ENCODE results near the gene ARAP1. TPM values are rescaled to one million over a fixed set of nuclear protein-coding genes. Genes with fewer than 3 reads are reported as not detected.

The ARAP1 gene
- total RNA-seq, 2 experiments from 2014 or later = 129 to 134 TPM

GRCh38 chr11:72786305-72787215 is 34.4 kb upstream of the ARAP1 start:
- H3K36me3 Mint-ChIP-seq = no peaks in the 10 kb centered on the region
- DNase-seq = no peak
- peak; percentile 3 for ATAC-seq (ENCODE audit: low read depth)
- H3K27ac Mint-ChIP-seq = no peak overlapping the region
- POLR2A ChIA-PET = interaction anchor here (0.7 to 1.4 kb wide), 4 partner anchors 28 to 357 kb away, joined by 5 to 6 read pairs (median 5); no protein-coding TSS in a partner anchor
- H3K4me1 Mint-ChIP-seq = peaks cover 30% of the 10 kb centered on the region
- H3K27me3 Mint-ChIP-seq = peaks cover 11% of the 10 kb centered on the region
- H3K4me3 Mint-ChIP-seq = peak overlapping the region; percentile 78
- H3K9me3 Mint-ChIP-seq = no peaks in the 10 kb centered on the region

DNA sequence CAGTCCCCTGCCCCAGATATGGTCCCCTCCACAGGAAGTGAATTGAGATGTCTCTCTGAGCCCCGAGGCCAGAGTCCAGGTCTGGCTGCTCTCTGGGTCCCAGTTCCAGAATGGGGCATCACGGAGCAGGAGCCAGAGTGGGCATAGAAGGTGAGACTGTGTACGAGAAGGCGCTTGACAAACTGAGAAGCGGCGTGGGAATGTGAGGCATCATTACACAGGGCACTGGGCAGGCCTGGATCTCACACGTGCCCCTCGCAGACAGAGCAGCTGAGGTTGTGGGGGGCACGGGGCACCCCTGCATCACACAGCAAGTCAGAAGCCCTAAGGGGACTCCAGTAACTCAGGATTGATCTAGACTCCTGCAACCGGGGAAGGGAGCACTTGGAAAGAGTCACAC is 32.5 kb upstream of the ARAP1 start:
- no peak for ATAC-seq (ENCODE audit: low read depth)
- H3K4me1 Mint-ChIP-seq = peaks cover 31% of the 10 kb centered on the region
- no peak overlapping the region for H3K27ac Mint-ChIP-seq
- no peaks in the 10 kb centered on the region for H3K9me3 Mint-ChIP-seq
- peaks cover 14% of the 10 kb centered on the region for H3K27me3 Mint-ChIP-seq
- DNase-seq = no peak
- POLR2A ChIA-PET = no interaction called here
- H3K36me3 Mint-ChIP-seq = no peaks in the 10 kb centered on the region
- H3K4me3 Mint-ChIP-seq = no peak overlapping the region

DNA sequence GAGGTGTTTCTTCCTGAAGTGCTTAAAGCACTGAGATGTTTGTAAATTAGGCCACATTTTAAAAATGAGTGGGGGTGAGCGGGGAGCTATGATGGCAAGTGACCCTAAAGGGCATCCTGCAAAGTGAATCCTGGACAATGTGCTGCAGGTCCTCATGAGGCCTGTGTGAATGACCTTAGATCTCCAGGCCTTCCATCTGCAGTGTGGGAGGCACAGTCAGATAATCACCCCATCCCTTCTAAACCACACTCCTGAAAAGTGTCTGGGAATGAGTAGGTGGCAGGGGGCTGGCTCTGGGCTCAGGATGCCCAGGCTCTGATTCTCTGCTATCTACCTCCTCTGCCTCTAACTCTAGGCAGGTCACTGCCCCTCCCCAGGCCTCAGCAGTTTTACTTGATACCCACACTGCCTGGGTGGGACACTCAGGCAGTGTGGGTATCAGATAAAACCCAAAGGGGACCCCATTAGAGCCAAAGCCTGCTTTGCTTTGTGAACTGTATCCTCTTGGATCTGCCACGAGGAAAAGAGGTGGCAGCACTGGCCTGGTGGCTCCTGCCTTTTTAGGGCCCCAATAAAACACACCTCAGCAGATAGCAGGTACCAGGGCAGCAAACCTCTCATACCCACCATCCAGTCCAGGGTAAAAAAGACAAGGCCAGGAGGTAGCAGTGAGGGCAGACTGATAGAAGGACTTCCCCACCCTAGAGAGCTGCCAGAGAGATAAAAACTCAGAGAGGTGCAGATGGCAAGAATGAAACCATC is 31.1 kb upstream of the ARAP1 start:
- no peak overlapping the region for H3K4me3 Mint-ChIP-seq
- H3K36me3 Mint-ChIP-seq = no peaks in the 10 kb centered on the region
- no peak for ATAC-seq (ENCODE audit: low read depth)
- no peaks in the 10 kb centered on the region for H3K9me3 Mint-ChIP-seq
- no peak for DNase-seq
- H3K4me1 Mint-ChIP-seq = peaks cover 26% of the 10 kb centered on the region
- POLR2A ChIA-PET = interaction anchor here (0.9 to 1.9 kb wide), 4 partner anchors 7 to 61 kb away, joined by 4 to 8 read pairs (median 6); no protein-coding TSS in a partner anchor
- H3K27ac Mint-ChIP-seq = no peak overlapping the region
- peaks cover 17% of the 10 kb centered on the region for H3K27me3 Mint-ChIP-seq

DNA sequence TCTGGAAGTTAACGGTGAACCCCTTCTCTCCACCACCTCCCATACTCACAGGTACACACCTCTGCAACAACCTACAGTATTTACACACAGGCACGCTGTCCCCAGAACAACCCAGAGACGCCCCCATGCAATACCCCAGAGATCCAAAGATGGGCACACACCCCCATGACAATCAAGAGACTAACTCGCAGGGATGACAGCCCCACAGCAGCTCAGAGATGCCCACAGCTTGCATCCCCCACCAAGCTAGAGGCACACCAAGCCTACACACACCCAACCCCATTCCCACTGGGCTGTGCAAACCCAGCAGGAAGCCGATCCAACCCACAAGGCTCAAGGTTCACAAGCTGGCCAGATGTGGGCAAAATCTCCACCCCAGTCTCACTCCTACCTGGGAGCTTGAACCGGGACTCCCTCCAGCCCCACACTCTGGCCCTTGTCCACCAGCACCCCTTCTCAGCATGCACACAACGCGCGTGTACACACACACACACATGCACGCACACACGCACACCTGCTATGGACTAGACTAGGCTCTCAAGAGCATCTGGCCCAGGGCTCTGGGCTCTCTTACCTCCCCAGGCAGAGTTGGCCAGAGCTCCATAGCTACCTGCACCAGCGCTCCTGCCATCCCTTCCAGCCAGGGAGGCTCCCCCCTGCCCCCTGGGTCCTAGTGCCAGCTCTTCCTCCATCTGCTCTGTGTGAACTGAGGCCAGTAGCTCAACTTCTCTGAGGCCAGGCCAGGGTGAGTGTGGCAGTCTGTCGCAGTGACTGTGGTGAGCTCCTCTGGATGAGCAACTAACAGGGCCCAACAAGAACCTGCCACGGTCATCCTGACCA is 30.1 kb upstream of the ARAP1 start:
- H3K9me3 Mint-ChIP-seq = no peaks in the 10 kb centered on the region
- H3K4me3 Mint-ChIP-seq = peak overlapping the region; percentile 53
- DNase-seq = no peak
- peaks cover 16% of the 10 kb centered on the region for H3K4me1 Mint-ChIP-seq
- POLR2A ChIA-PET = interaction anchor here (0.9 to 1.9 kb wide), 6 partner anchors 8 to 60 kb away, joined by 3 to 8 read pairs (median 6); no protein-coding TSS in a partner anchor
- H3K36me3 Mint-ChIP-seq = no peaks in the 10 kb centered on the region
- peaks cover 17% of the 10 kb centered on the region for H3K27me3 Mint-ChIP-seq
- ATAC-seq (ENCODE audit: low read depth) = peak; percentile 10
- H3K27ac Mint-ChIP-seq = peak overlapping the region; percentile 49

DNA sequence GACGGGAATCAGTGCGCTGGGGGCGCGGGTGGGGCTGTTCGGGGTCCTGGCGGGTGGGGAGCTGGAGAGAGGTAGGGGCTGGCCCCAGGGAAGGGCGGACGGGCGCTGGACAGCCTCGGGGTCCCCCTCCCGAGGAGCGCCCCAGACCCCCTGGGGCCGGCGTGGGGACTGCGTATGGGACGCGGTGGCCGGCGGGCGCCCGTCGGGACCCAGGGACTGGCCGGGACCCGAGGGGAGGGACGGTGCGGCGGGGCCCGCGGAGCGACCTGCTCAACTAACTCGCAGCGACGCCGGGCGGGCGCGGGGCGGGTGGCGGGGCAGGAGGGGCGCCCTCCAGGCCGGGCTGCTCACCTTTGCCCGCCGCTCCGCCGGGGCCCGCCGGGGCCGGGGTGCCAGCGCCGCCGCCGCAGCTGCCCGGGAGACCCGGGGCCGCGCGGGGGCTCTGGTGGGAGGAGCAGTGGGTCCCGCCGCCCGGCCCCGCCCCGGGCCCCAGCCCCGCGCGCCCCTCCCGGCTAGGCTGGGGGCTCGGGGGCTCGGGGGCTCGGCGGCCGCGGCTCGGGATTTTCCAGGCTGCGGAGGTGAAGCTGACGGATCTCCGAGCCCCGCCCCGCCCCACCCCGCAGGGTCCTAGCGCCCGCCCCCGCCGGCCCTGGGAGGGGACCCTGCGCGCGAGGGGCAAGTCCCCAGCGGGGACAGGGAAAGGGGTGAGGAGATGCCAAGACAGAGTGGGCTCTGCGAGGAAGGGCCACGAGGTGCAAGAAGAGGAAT is 29.3 kb upstream of the ARAP1 start:
- DNase-seq = peak; percentile 68
- POLR2A ChIA-PET = interaction anchor here (1.0 to 1.9 kb wide), 5 partner anchors 9 to 60 kb away, joined by 3 to 8 read pairs (median 6); no protein-coding TSS in a partner anchor

GRCh38 chr11:72781063-72781312 is 28.8 kb upstream of the ARAP1 start:
- no peak for ATAC-seq (ENCODE audit: low read depth)
- Mint-ChIP-seq H3K36me3 (no peaks in the 10 kb centered on the region), H3K9me3 (no peaks in the 10 kb centered on the region), H3K4me3 (peak overlapping the region; percentile 62), H3K27ac (no peak overlapping the region), H3K4me1 (peaks cover 15% of the 10 kb centered on the region), H3K27me3 (peaks cover 17% of the 10 kb centered on the region)
- POLR2A ChIA-PET = interaction anchor here (1.9 kb wide), 1 partner anchor 9 kb away, joined by 8 read pairs; no protein-coding TSS in a partner anchor
- DNase-seq = no peak

More for the DNA sequence above, 29.3 kb upstream of the ARAP1 start:
- H3K27ac Mint-ChIP-seq = peak overlapping the region; percentile 49
- H3K9me3 Mint-ChIP-seq = no peaks in the 10 kb centered on the region
- ATAC-seq (ENCODE audit: low read depth) = peak; percentile 65
- H3K4me3 Mint-ChIP-seq = peak overlapping the region; percentile 62
- peaks cover 11% of the 10 kb centered on the region for H3K4me1 Mint-ChIP-seq
- no peaks in the 10 kb centered on the region for H3K36me3 Mint-ChIP-seq
- H3K27me3 Mint-ChIP-seq = peaks cover 17% of the 10 kb centered on the region

- Mint-ChIP-seq H3K9me3 (no peaks in the 10 kb centered on the region), H3K27ac (no peak overlapping the region), H3K4me3 (no peak overlapping the region), H3K36me3 (no peaks in the 10 kb centered on the region), H3K4me1 (peaks cover 15% of the 10 kb centered on the region), H3K27me3 (peaks cover 17% of the 10 kb centered on the region)
- no peak for ATAC-seq (ENCODE audit: low read depth)
- POLR2A ChIA-PET = no interaction called here
- DNase-seq = no peak
Observed at GRCh38 chr11:72780296-72781062, 28.3 kb upstream of the ARAP1 start.

GRCh38 chr11:72779495-72780128 is 27.4 kb upstream of the ARAP1 start:
- DNase-seq (no peak), ATAC-seq (ENCODE audit: low read depth) (no peak)
- Mint-ChIP-seq H3K27me3 (peaks cover 17% of the 10 kb centered on the region), H3K9me3 (no peaks in the 10 kb centered on the region), H3K4me1 (peaks cover 15% of the 10 kb centered on the region), H3K4me3 (no peak overlapping the region), H3K36me3 (no peaks in the 10 kb centered on the region), H3K27ac (no peak overlapping the region)
- POLR2A ChIA-PET = interaction anchor here (0.5 to 0.7 kb wide), 2 partner anchors 10 to 249 kb away, joined by 4 read pairs; no protein-coding TSS in a partner anchor

DNA sequence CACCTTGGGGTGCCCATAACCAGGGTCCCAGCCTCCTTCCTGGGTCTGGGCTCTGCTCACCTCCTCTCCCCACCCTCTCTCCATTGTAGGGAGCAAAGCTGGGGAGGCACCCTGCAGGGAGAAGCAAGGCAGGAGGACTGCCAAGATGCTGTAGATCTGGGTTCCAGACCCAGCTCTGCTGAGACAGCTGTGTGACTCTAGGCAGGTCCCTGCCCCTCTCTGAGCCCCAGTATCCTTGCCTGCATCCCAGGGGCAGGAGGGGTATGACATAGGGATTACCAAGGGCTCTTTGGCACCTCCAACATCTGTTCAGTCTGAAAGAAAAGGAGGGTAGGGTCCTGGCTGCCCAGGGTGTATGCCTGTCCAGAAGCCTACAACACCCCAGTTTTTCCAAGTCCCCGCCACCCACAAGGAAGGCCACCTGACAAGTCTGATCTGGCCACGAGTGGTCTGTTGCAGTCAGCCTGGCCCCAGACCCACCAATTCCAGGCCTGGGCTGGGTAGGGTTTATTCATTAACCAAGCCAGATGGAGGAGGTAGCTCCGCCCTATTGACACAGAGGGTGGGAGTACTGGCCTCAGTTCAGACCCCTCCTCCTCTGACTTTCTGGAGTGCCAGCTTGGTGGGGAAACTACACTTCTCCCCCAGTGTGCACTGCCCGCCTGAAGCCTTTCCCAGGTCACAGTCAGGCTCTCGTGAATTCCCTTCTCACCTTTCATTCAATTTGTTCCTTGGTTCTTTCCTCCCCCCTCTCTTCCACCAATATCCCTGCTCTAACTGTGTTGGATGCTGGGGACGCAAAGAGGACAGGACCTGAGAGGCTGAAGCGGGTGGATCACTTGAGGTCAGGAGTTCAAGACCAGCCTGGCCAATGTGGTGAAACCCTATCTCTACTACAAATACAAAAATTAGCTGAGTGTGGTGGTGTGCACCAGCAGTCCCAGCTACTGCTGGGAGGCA is 26.6 kb upstream of the ARAP1 start:
- Mint-ChIP-seq H3K36me3 (no peaks in the 10 kb centered on the region), H3K27me3 (peaks cover 15% of the 10 kb centered on the region), H3K9me3 (no peaks in the 10 kb centered on the region), H3K27ac (no peak overlapping the region), H3K4me1 (peaks cover 15% of the 10 kb centered on the region), H3K4me3 (no peak overlapping the region)
- DNase-seq = no peak
- POLR2A ChIA-PET = interaction anchor here (0.7 kb wide), 1 partner anchor 11 kb away, joined by 4 read pairs; no protein-coding TSS in a partner anchor
- ATAC-seq (ENCODE audit: low read depth) = no peak

- ATAC-seq (ENCODE audit: low read depth) (no peak), DNase-seq (no peak)
- Mint-ChIP-seq H3K27ac (no peak overlapping the region), H3K36me3 (no peaks in the 10 kb centered on the region), H3K27me3 (peaks cover 15% of the 10 kb centered on the region), H3K4me3 (no peak overlapping the region), H3K4me1 (peaks cover 15% of the 10 kb centered on the region), H3K9me3 (no peaks in the 10 kb centered on the region)
- POLR2A ChIA-PET = interaction anchor here (0.8 kb wide), 1 partner anchor 16 kb away, joined by 3 read pairs; the partner anchor contains the start of gene STARD10
Observed at GRCh38 chr11:72777755-72778278, 25.6 kb upstream of the ARAP1 start.

Data from activated naive CD8-positive, alpha-beta T cell treated with anti-CD3 and anti-CD28 coated beads, Interleukin-2, amount 10 ng/mL, durations not matched to agents 7 days and 5 days (primary cell).